ENCODE data around the gene OR9Q1. TPM values are rescaled to one million over a fixed set of nuclear protein-coding genes. Genes with fewer than 3 reads are reported as not detected.

Gene OR9Q1
- total RNA-seq, 4 donors from 2014 or later: 0.29 TPM; not detected in 3

- Histone ChIP-seq H3K9me3 (no peaks in the 10 kb centered on the region), H3K4me3 (no peak overlapping the region), H3K36me3 (no peaks in the 10 kb centered on the region), H3K27me3 (no peaks in the 10 kb centered on the region), H3K4me1 (no peaks in the 10 kb centered on the region), H3K27ac (no peak overlapping the region)
- 74% methylated on average over 3 of the region's 3 CpGs for WGBS
- no peak for DNase-seq (ENCODE audit: low spot score in 2 of 2)
- TF ChIP-seq POLR2AphosphoS5 (IDR thresholded peaks at IDR 0.05) (no peak), CTCF (IDR thresholded peaks at IDR 0.05) (no peak), EP300 (IDR thresholded peaks at IDR 0.05) (no peak), POLR2A (IDR thresholded peaks at IDR 0.05) (no peak)
Observed at GRCh38 chr11:58057481-58057880, 33.8 kb downstream of the OR9Q1 start.

- no peaks in the 10 kb centered on the region for H3K27me3 ChIP-seq
- H3K4me1 ChIP-seq: no peaks in the 10 kb centered on the region
- H3K36me3 ChIP-seq: no peaks in the 10 kb centered on the region
- H3K4me3 ChIP-seq: no peak overlapping the region
- no peak for DNase-seq (ENCODE audit: low spot score in 2 of 2)
- H3K27ac ChIP-seq: no peak overlapping the region
- TF ChIP-seq CTCF (IDR thresholded peaks at IDR 0.05) (no peak), POLR2AphosphoS5 (IDR thresholded peaks at IDR 0.05) (no peak), POLR2A (IDR thresholded peaks at IDR 0.05) (no peak), EP300 (IDR thresholded peaks at IDR 0.05) (no peak)
- H3K9me3 ChIP-seq: no peaks in the 10 kb centered on the region
- WGBS: 77% methylated on average over 12 of the region's 13 CpGs
Observed at GRCh38 chr11:58058276-58059006, 34.8 kb downstream of the OR9Q1 start.

- Histone ChIP-seq H3K36me3 (no peaks in the 10 kb centered on the region), H3K27ac (no peak overlapping the region), H3K9me3 (no peaks in the 10 kb centered on the region), H3K27me3 (no peaks in the 10 kb centered on the region), H3K4me3 (no peak overlapping the region), H3K4me1 (no peaks in the 10 kb centered on the region)
- DNase-seq (ENCODE audit: low spot score in 2 of 2): no peak
- WGBS: 54% methylated on average over 4 of the region's 4 CpGs
- no peak for TF ChIP-seq CTCF (IDR thresholded peaks at IDR 0.05)
- TF ChIP-seq POLR2A (IDR thresholded peaks at IDR 0.05): no peak
- no peak for TF ChIP-seq EP300 (IDR thresholded peaks at IDR 0.05)
- no peak for TF ChIP-seq POLR2AphosphoS5 (IDR thresholded peaks at IDR 0.05)
Observed at GRCh38 chr11:58059007-58059350, 35.3 kb downstream of the OR9Q1 start.

- Histone ChIP-seq H3K9me3 (no peaks in the 10 kb centered on the region), H3K27ac (no peak overlapping the region), H3K4me3 (no peak overlapping the region), H3K27me3 (no peaks in the 10 kb centered on the region), H3K36me3 (no peaks in the 10 kb centered on the region), H3K4me1 (no peaks in the 10 kb centered on the region)
- no peak for TF ChIP-seq CTCF (IDR thresholded peaks at IDR 0.05)
- no peak for TF ChIP-seq POLR2A (IDR thresholded peaks at IDR 0.05)
- no peak for TF ChIP-seq POLR2AphosphoS5 (IDR thresholded peaks at IDR 0.05)
- no peak for TF ChIP-seq EP300 (IDR thresholded peaks at IDR 0.05)
- 90% methylated on average over 3 of the region's 3 CpGs for WGBS
- no peak for DNase-seq (ENCODE audit: low spot score in 2 of 2)
Observed at GRCh38 chr11:58060535-58060934, 36.9 kb downstream of the OR9Q1 start.

- Histone ChIP-seq H3K4me1 (no peaks in the 10 kb centered on the region), H3K9me3 (no peaks in the 10 kb centered on the region), H3K27ac (no peak overlapping the region), H3K36me3 (no peaks in the 10 kb centered on the region), H3K4me3 (no peak overlapping the region), H3K27me3 (no peaks in the 10 kb centered on the region)
- 77% methylated on average over 6 of the region's 6 CpGs for WGBS
- DNase-seq (ENCODE audit: low spot score in 2 of 2): no peak
- TF ChIP-seq POLR2A (IDR thresholded peaks at IDR 0.05) (no peak), EP300 (IDR thresholded peaks at IDR 0.05) (no peak), CTCF (IDR thresholded peaks at IDR 0.05) (no peak), POLR2AphosphoS5 (IDR thresholded peaks at IDR 0.05) (no peak)
Observed at GRCh38 chr11:58060939-58061672, 37.4 kb downstream of the OR9Q1 start.
